Activated CD8-positive, alpha-beta memory T cell treated with anti-CD3 and anti-CD28 coated beads for 1 hour (primary cell): Measurements from ENCODE around the gene BMI1.

Experiments used
- DNase-seq, 2 donors: peaks; one replicate each; pipeline ENCODE4 v3.0.0-alpha.2; 2020; ENCODE audit warnings: low read depth in 1 of 2; ENCODE audit errors: extremely low read depth in 1 of 2

BMI1 gene

DNA sequence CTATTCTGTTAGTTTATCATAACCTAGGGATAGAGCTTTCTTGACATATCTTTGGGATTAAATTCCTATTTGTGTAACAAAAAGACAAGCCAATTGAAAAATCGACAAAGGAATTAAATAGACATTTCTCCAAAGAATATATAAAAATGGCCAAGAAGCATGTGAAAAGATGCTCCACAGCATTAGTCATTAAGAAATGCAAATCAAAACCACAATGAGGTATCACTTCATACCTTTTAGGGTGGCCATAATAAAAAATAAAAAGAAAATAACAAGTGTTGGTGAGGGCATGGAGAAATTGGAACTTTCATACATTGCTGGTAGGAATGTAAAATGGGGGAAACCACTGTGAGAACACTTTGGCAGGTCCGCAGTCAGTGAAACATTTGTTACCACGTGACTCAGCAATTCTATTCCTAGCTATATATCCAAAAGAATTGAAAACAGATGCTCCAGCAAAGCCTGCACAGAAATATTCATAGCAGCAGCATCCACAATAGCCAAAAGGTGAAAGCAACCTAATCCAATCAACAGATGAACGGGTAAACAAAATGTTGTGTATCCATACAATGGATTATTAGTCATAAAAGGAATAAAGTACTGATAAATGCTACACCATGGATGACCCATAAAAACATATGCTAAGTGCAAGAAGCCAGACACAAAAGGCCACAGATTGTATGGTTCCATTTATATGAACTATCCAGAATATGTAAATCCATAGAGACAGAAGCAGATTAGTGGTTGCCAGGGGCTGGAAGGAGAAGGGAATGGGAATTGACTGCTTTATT, 44.9 kb downstream of the BMI1 start:
- DNase-seq = no peak

DNA sequence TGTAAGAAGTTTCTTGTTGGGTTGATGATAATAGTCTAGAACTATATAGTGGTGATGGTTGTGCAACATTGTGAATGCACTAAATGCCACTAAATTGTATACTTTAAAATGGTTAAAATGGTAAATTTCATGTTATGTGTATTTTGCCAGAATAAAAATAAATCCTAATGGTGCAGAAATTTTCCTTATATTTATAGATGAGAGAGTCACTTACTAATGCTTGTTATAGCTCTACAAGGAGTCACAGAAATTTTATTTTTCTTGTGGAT, 45.5 kb downstream of the BMI1 start:
- no peak for DNase-seq

DNA sequence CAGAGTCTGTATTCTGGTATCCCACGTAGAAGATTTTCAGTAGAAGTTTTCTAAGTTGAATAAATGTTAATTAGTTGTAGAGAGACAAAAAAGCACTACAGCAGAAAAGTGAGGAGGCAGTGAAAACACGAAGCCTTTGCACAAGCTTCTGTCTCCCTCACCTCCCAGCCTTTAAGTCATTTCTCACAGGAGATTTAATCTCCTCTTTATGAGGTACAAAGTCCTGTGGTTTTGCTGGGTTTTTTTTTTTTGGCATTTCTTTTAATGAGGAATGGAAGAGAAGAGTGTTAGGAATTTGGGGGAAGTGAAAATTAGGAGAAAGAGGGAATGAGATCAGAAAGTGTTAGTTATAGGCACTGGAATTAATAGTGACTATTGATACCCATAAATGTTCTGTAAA, 45.9 kb downstream of the BMI1 start:
- no peak for DNase-seq

DNA sequence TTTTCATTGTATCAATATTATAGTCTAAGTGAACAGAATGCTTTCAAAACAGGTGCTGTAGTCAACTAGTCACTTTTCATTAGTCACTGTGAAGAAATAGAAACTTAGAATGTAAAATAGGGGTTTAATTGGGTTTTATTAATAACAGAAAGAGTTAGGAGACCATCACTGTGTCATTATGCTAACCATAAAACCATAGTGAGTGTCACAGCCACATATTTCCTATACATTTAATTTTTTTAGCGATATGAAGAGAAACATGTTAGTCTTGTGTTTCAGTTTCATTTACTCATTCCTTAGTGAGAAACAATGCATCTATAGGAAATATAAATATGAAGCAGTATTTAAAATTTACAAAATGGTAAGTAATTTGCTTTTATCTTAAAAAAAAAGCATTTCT, 46.6 kb downstream of the BMI1 start:
- no peak for DNase-seq

DNA sequence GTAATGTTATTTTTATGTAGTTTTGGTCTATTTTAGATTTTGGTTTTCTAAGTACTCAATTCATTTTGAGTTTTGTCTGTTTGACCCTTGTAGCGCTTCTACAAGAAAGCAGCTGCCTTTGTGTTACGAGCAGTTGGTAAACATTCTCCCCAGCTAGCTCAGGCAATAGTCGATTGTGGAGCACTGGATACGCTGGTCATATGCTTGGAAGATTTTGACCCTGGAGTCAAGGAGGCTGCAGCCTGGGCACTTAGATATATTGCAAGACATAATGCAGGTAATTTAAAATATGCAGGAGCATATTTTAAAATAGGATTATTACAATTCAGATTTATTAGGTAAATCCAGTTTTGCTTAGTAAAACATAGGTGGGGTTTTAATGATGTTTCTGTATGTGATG, 47.5 kb downstream of the BMI1 start:
- DNase-seq = no peak

DNA sequence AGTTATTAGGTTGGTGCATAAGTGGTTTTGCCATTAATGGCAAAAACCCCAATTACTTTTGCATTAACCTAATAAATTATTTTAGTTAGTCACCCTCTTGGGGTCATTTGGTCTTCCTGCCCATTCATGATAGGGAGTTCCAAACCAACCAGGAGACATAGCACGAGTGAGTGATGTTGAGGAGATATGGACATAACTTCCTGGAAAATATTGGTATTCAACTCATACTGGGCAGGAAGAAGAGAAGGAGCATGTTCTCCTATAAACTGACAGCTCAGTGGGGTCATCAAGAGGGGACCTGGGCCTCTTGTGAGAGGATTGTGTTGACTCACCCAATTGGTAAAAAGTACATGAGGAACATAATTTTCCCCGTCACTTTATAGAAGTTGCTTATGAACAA, 48.1 kb downstream of the BMI1 start:
- no peak for DNase-seq

DNA sequence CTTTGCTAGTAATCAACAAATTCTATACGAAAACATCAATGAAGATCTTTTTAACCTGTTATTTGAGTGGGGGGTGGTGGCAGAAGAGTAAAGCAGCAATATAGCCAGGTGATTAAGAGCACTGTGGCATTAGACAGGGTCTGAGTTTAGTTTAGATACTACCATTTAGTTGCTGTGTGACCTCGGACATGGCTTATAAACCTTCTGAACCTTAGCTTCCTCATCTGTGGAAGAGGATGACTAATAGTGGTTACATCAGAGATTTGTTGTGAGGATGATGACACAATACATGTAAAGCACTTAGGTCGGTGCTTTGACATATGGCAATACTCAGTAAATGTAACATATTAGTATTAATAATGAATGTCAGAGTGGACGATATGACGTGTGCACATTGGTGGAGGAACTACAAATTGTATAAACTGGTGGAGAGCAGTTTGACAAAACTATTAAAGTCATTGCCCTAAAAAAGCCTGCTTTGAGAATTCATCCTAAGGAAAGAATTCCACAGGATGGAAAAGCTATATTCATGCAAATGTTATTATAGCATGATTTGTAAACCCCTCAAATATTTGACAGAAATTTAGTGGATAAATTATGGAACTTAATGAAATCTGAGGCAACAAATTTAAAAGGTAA, 48.7 kb downstream of the BMI1 start:
- DNase-seq = no peak

DNA sequence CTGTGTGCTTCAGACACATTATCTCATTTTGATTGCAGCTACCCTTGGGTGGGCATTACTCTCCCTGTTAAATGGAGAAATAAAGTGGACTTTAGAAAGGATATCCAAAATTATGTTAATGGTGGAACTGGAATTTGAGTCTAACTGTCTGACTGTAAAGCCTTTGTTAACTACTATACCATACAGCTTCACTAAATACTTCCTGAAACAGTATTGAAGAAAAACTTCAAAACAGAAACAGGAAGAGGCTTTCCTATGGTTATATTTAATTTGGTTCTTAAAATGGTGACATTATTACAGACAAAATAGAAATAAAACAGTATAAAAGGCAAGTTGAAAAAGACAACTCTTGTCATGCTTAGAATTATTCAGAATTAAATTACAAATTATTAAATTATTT, 49.4 kb downstream of the BMI1 start:
- no peak for DNase-seq

DNA sequence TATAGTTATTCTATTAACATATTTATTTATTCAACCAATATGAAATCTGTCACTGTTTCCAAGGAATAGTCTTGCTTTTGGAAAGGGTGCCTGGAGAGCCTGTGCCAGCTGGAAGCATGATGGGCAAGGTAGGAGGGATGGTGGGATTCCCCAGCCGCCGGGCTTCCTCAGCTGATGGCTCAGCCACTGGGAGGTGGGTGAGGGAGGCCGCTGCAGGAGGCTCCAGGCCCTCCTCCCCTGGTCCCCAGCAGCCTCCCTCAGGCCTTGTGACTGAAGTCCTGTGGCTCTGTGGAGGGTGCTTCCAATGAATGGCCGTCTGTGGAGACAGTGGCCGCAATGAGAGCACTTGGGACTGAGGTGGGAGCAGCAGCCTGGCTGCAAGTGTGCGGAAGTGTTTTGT, 51.4 kb downstream of the BMI1 start:
- no peak for DNase-seq

DNA sequence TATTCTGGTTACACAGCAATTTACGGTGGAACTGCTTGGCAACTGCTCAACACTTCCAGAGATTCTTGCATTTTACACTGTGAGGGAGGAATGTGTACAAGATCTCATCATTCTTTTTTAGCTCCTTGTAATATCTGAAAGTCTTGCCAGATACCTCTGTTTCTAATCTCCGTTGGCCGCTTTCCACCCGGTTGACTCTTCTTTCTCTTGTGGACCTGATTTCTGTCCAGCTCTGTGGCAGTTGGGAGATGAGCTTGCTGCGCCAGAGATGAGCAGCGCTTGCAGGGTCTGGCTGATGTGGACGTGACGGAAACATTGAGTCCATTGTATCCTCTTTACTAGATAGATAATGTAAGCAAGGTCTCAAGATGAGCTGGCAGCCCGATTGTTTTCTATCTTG, 52.0 kb downstream of the BMI1 start:
- no peak for DNase-seq

DNA sequence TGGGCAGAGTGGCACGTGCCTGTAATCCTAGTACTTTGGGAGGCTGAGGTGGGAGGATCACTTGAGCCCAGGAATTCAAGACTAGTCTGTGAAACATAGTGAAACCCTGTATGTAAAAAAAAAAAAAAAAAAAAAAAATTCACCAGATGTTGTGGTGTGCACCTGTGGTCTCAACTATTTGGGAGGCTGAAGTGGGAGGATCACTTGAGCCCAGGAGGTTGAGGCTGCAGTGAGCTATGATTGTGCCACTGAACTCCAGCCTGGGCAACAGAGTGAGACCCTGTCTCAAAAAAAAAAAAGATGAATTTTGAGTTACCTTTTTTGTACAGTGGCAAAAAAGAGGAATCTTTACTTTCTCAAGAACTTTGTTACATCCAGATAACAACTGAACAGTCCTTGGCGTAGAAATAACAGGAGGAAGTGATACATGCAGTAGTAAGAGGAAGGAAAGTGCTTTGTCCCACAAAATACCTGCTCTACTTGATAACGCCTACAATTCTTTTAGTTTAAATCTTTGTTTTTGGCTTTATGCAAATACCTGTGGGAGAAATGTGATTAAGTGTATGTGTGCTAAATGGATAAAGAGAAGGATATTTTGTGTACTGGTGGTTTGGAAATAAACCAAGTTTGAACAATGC, 53.7 kb downstream of the BMI1 start:
- DNase-seq = no peak

DNA sequence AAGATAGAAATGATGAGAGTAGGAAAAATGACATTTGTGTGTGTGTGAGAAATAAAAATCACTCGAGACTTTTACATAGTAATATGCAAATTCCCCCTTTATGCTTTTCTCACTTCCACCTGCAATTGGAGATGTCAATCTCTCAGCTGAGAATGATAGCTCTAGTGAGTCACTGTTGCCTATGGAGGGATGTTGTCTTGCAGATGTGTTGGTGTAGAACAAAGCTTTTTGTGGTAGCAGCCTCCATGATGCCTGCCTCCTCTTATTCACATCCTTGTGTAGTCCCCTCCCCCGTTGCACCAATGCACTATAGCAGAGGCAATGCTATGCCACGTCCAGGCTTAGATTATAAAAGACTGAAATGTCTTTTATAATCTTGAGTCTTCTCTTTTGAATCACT, 58.2 kb downstream of the BMI1 start:
- DNase-seq = no peak
